CD8-positive, alpha-beta memory T cell (primary cell): Measurements from ENCODE around the gene PKN2. TPM values are rescaled to one million over a fixed set of nuclear protein-coding genes. Genes with fewer than 3 reads are reported as not detected.

Source experiments
- CTCF ChIA-PET: fragments of 350-600 bp; sonication (Branson Sonifier 250); formaldehyde crosslinking; loops from one replicate; lab custom pipeline; 2021; ENCODE audit warnings: antibody characterized with exemption; lab: Charles Lee
- POLR2A ChIA-PET: fragments of 350-600 bp; sonication (Branson Sonifier 250); formaldehyde crosslinking; loops from one replicate; lab custom pipeline; 2021; ENCODE audit warnings: antibody characterized with exemption; lab: Charles Lee
- DNase-seq, 5 donors: peaks; one replicate each; pipeline versions ENCODE4 v3.0.0 to v3.0.0-alpha.2; 2020 to 2022; ENCODE audit warnings: mixed read lengths in 1 of 5
- H3K27ac ChIP-seq: one replicate; pipeline ENCODE4 v1.7.0; 2013; ENCODE audit warnings: low read depth, mild to moderate bottlenecking, low read length, moderate library complexity
- H3K27me3 ChIP-seq: 2 replicates; pipeline ENCODE4 v1.7.0; 2013; ENCODE audit warnings: low read length, mild to moderate bottlenecking; ENCODE audit not compliant: insufficient read depth, poor library complexity, severe bottlenecking
- H3K36me3 ChIP-seq: 2 replicates; pipeline ENCODE4 v1.7.0; 2013; ENCODE audit warnings: mild to moderate bottlenecking, low read length, moderate library complexity; ENCODE audit not compliant: insufficient read depth
- H3K4me1 ChIP-seq: 2 replicates; pipeline ENCODE4 v1.7.0; 2013; ENCODE audit warnings: mild to moderate bottlenecking, low read length, moderate library complexity; ENCODE audit not compliant: insufficient read depth
- H3K4me3 ChIP-seq: 2 replicates; pipeline ENCODE4 v1.7.0; 2013; ENCODE audit warnings: mild to moderate bottlenecking, low read length
- H3K9me3 ChIP-seq: 2 replicates; pipeline ENCODE4 v1.7.0; 2013; ENCODE audit warnings: mild to moderate bottlenecking, low read length
- H3K27ac Mint-ChIP-seq, 8 donors: one replicate each; pipeline ENCODE4 v1.8.0; 2020 to 2021; ENCODE audit warnings: mixed read lengths in 8 of 8, mild to moderate bottlenecking in 6 of 8, inconsistent platforms in 3 of 8, moderate library complexity in 3 of 8
- H3K27me3 Mint-ChIP-seq, 2 donors: one replicate each; pipeline ENCODE4 v1.8.0; 2020 to 2021; ENCODE audit warnings: mixed read lengths in 2 of 2, mild to moderate bottlenecking in 1 of 2, moderate library complexity in 1 of 2
- H3K36me3 Mint-ChIP-seq, 3 donors: one replicate each; pipeline ENCODE4 v1.8.0; 2020 to 2021; ENCODE audit warnings: mixed read lengths in 3 of 3, inconsistent platforms in 1 of 3, mild to moderate bottlenecking in 1 of 3
- H3K4me1 Mint-ChIP-seq, 3 donors: one replicate each; pipeline ENCODE4 v1.8.0; 2020 to 2021; ENCODE audit warnings: mixed read lengths in 3 of 3, inconsistent platforms in 1 of 3, mild to moderate bottlenecking in 1 of 3
- H3K4me3 Mint-ChIP-seq, 7 donors: one replicate each; pipeline ENCODE4 v1.8.0; 2020 to 2021; ENCODE audit warnings: mixed read lengths in 7 of 7, mild to moderate bottlenecking in 6 of 7, moderate library complexity in 4 of 7, inconsistent platforms in 2 of 7
- H3K9me3 Mint-ChIP-seq, 5 donors: one replicate each; pipeline ENCODE4 v1.8.0; 2020 to 2022; ENCODE audit warnings: mixed read lengths in 5 of 5, mild to moderate bottlenecking in 3 of 5, moderate library complexity in 2 of 5, inconsistent platforms in 1 of 5
- polyA plus RNA-seq: library from polyadenylated mRNA; unstranded; fragments of 300-500 nt; fragmentation: Illumina TruSeq; gene quantifications from one replicate; pipeline ENCODE4 v1.2.3, GENCODE V29; 2021
- total RNA-seq, 2 experiments: library from RNA; stranded (reverse); gene quantifications; one replicate each; pipeline ENCODE4 v1.2.3, GENCODE V29; 2021

Gene PKN2
- total and polyA plus RNA-seq, 3 experiments from 2014 or later = 8.0 to 17.8 (median 14.8) TPM

GRCh38 chr1:88763649-88764406 is 79.8 kb downstream of the PKN2 start:
- H3K27me3 ChIP-seq = no peaks in the 10 kb centered on the region
- no peak for DNase-seq
- POLR2A ChIA-PET = no interaction called here
- H3K27me3 Mint-ChIP-seq = no peaks in the 10 kb centered on the region
- CTCF ChIA-PET = interaction anchor here (1.2 kb wide), 1 partner anchor 36 kb away, joined by 3 read pairs; no protein-coding TSS in a partner anchor
- no peak overlapping the region for H3K4me3 ChIP-seq
- H3K4me1 Mint-ChIP-seq = peaks cover 14 to 36% (median 14%) of the 10 kb centered on the region in 3 donors
- H3K27ac ChIP-seq = no peak overlapping the region
- no peaks in the 10 kb centered on the region for H3K4me1 ChIP-seq
- no peaks in the 10 kb centered on the region for H3K36me3 ChIP-seq
- peaks cover 0 to 52% (median 12%) of the 10 kb centered on the region in 3 donors for H3K36me3 Mint-ChIP-seq
- no peak overlapping the region for H3K4me3 Mint-ChIP-seq
- H3K27ac Mint-ChIP-seq = peak overlapping the region in 4 of 8 donors; percentile 1 to 26 (median 8)
- no peaks in the 10 kb centered on the region for H3K9me3 ChIP-seq
- H3K9me3 Mint-ChIP-seq = no peaks in the 10 kb centered on the region

DNA sequence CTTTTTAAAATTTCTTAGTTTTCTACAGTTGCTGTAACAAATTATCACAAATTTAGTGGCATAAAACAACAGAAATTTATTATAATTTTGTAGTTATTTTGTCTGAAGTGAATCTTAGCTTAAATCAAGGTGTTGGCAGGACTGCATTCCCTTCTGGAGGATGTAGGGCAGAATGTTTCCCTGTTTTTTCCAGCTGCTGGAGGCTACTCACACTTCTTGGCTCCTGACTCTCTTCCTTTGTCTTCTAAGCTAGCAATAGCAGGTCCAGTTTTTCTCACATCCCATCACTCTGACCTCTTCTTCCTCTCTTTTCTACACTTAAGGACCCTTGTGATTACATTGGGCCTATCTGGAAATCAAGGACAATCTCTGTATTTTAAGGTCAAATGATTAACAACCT is 84.1 kb downstream of the PKN2 start:
- H3K27ac ChIP-seq = no peak overlapping the region
- CTCF ChIA-PET = no interaction called here
- H3K36me3 ChIP-seq = peaks cover 8% of the 10 kb centered on the region
- POLR2A ChIA-PET = no interaction called here
- Mint-ChIP-seq H3K27me3 (no peaks in the 10 kb centered on the region), H3K9me3 (no peaks in the 10 kb centered on the region), H3K36me3 (peaks cover 4 to 58% (median 13%) of the 10 kb centered on the region in 3 donors), H3K4me1 (peaks cover 10 to 24% (median 14%) of the 10 kb centered on the region in 3 donors), H3K4me3 (no peak overlapping the region), H3K27ac (peak overlapping the region in 3 of 8 donors; percentile 26 to 68 (median 37))
- H3K27me3 ChIP-seq = no peaks in the 10 kb centered on the region
- DNase-seq = no peak
- no peaks in the 10 kb centered on the region for H3K4me1 ChIP-seq
- no peaks in the 10 kb centered on the region for H3K9me3 ChIP-seq
- H3K4me3 ChIP-seq = no peak overlapping the region

DNA sequence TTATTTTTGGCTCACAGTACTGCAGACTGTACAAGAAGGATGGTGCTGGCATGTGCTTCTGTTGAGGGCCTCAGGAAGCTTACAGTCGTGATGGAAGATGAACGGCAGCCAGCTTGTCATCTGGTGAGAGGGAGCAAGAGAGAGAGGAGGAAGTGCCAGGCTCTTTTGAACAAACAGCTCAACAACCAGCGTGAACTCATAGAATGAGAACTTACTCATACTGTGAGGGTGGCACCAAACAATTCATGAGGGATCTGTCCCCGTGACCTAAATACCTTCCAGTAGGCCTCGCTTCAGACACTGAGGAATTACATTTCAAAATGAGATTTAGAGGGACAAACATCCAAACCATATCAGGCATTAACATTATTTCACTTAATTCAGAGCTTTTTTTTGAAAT is 84.7 kb downstream of the PKN2 start:
- Histone ChIP-seq H3K4me1 (no peaks in the 10 kb centered on the region), H3K9me3 (no peaks in the 10 kb centered on the region), H3K27me3 (no peaks in the 10 kb centered on the region), H3K36me3 (peaks cover 10% of the 10 kb centered on the region), H3K4me3 (no peak overlapping the region), H3K27ac (no peak overlapping the region)
- no peaks in the 10 kb centered on the region for H3K27me3 Mint-ChIP-seq
- ChIA-PET CTCF (no interaction called here), POLR2A (no interaction called here)
- no peak for DNase-seq
- no peak overlapping the region for H3K4me3 Mint-ChIP-seq
- H3K36me3 Mint-ChIP-seq = peaks cover 4 to 61% (median 15%) of the 10 kb centered on the region in 3 donors
- no peaks in the 10 kb centered on the region for H3K9me3 Mint-ChIP-seq
- H3K27ac Mint-ChIP-seq = peak overlapping the region in 4 of 8 donors; percentile 36 to 68 (median 55)
- peaks cover 7 to 22% (median 9%) of the 10 kb centered on the region in 3 donors for H3K4me1 Mint-ChIP-seq

DNA sequence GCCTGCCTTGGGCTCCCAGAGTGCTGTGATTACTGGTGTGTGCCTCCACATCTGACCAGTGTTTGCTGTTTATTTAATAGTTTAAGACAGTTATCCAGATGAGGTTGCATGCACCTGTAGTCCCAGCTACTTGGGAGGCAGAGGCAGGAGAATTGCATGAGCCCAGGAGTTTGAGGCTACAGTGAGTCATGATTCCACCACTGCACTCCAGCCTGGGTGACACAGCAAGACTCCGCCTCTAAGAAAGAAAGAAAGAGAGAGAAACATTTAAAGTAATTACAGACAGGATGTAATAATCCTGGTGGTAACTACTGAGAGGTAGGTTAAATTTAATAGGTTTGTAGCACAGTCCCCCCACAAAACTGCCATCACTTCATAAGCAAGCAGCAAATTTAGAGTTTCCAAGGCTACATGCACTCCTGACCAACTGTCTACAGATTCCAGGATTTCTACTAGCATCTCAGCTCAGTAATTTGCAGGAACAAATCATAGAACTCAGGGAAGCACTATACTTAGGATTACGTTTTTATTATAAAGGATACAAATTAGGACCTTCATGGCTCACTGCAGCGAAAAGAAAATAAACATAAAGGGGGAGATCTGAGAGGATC is 89.6 kb downstream of the PKN2 start:
- Mint-ChIP-seq H3K36me3 (peaks cover 26 to 82% (median 32%) of the 10 kb centered on the region in 3 donors), H3K9me3 (peaks cover 0 to 2% (median 0%) of the 10 kb centered on the region in 5 donors), H3K4me3 (no peak overlapping the region), H3K4me1 (peaks cover 0 to 5% (median under 1%) of the 10 kb centered on the region in 3 donors), H3K27ac (peak overlapping the region in 2 of 8 donors; percentile 5 to 39), H3K27me3 (no peaks in the 10 kb centered on the region)
- H3K27ac ChIP-seq = no peak overlapping the region
- H3K4me3 ChIP-seq = no peak overlapping the region
- H3K4me1 ChIP-seq = no peaks in the 10 kb centered on the region
- DNase-seq = no peak
- POLR2A ChIA-PET = no interaction called here
- CTCF ChIA-PET = no interaction called here
- no peaks in the 10 kb centered on the region for H3K9me3 ChIP-seq
- H3K36me3 ChIP-seq = peaks cover 20% of the 10 kb centered on the region
- no peaks in the 10 kb centered on the region for H3K27me3 ChIP-seq

DNA sequence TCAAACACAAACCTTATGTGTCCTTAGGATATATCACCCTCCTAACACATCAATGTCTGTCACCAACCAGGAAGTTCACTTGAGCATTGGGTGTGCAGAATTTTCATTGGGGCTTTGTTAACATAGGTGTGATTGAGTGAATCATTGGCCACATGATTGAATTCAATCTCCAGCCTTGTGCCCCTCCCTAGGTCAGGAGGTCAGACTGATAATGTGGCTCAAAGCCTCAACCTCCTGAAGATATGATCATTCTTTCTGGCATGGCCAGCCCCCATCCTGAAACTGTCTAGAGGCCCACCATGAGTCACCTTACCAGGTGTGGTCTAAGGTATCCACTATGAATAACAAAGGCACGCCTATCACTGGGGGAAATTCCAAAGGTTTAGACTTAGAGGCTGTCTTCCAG is 90.1 kb downstream of the PKN2 start:
- H3K4me1 ChIP-seq = no peaks in the 10 kb centered on the region
- ChIA-PET CTCF (no interaction called here), POLR2A (no interaction called here)
- Mint-ChIP-seq H3K4me3 (no peak overlapping the region), H3K27me3 (no peaks in the 10 kb centered on the region), H3K27ac (peak overlapping the region in 1 of 8 donors; percentile 5), H3K4me1 (peaks cover 0 to 5% (median 0%) of the 10 kb centered on the region in 3 donors), H3K9me3 (peaks cover 0 to 2% (median 0%) of the 10 kb centered on the region in 5 donors), H3K36me3 (peaks cover 26 to 83% (median 30%) of the 10 kb centered on the region in 3 donors)
- peaks cover 20% of the 10 kb centered on the region for H3K36me3 ChIP-seq
- no peaks in the 10 kb centered on the region for H3K9me3 ChIP-seq
- no peak overlapping the region for H3K4me3 ChIP-seq
- no peak overlapping the region for H3K27ac ChIP-seq
- no peak for DNase-seq
- H3K27me3 ChIP-seq = no peaks in the 10 kb centered on the region

GRCh38 chr1:88777604-88778149 is 93.6 kb downstream of the PKN2 start:
- H3K9me3 Mint-ChIP-seq = peaks cover 0 to 2% (median 0%) of the 10 kb centered on the region in 5 donors
- H3K4me1 ChIP-seq = no peaks in the 10 kb centered on the region
- ChIA-PET POLR2A (no interaction called here), CTCF (no interaction called here)
- H3K36me3 Mint-ChIP-seq = peaks cover 23 to 83% (median 30%) of the 10 kb centered on the region in 3 donors
- peaks cover 0 to 8% (median 0%) of the 10 kb centered on the region in 3 donors for H3K4me1 Mint-ChIP-seq
- H3K4me3 Mint-ChIP-seq = no peak overlapping the region
- H3K36me3 ChIP-seq = peaks cover 12% of the 10 kb centered on the region
- no peaks in the 10 kb centered on the region for H3K27me3 Mint-ChIP-seq
- no peaks in the 10 kb centered on the region for H3K9me3 ChIP-seq
- H3K27me3 ChIP-seq = no peaks in the 10 kb centered on the region
- no peak overlapping the region for H3K27ac ChIP-seq
- H3K27ac Mint-ChIP-seq = no peak overlapping the region
- no peak overlapping the region for H3K4me3 ChIP-seq
- no peak for DNase-seq

DNA sequence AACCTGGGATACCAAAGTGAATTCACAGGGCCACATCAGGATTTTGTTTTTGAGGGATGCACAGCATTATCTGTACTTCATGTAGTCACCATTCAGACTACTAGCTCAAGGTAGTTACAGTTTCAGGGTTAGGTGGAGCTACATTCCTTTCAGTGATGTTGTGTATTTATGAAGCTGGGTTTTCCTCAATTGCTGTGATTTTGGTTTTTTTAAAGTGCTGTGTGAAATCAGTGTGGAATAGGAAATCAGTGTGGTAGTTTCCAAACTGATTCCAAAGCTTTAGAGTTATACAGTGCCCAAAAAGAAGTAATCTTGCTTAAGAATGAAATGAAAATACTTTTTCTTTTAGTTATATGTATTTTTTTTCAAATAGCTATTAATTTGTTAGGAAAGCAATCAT is 95.8 kb downstream of the PKN2 start:
- H3K4me3 Mint-ChIP-seq = no peak overlapping the region
- no peak for DNase-seq
- H3K27me3 Mint-ChIP-seq = no peaks in the 10 kb centered on the region
- POLR2A ChIA-PET = no interaction called here
- no peaks in the 10 kb centered on the region for H3K4me1 ChIP-seq
- peaks cover 0 to 3% (median 0%) of the 10 kb centered on the region in 3 donors for H3K4me1 Mint-ChIP-seq
- peaks cover 0 to 2% (median 0%) of the 10 kb centered on the region in 5 donors for H3K9me3 Mint-ChIP-seq
- H3K27ac Mint-ChIP-seq = no peak overlapping the region
- H3K36me3 ChIP-seq = peaks cover 4% of the 10 kb centered on the region
- peaks cover 23 to 74% (median 33%) of the 10 kb centered on the region in 3 donors for H3K36me3 Mint-ChIP-seq
- CTCF ChIA-PET = no interaction called here
- no peaks in the 10 kb centered on the region for H3K9me3 ChIP-seq
- no peak overlapping the region for H3K4me3 ChIP-seq
- no peak overlapping the region for H3K27ac ChIP-seq
- H3K27me3 ChIP-seq = no peaks in the 10 kb centered on the region

GRCh38 chr1:88780485-88780884 is 96.4 kb downstream of the PKN2 start:
- Mint-ChIP-seq H3K4me3 (no peak overlapping the region), H3K27me3 (no peaks in the 10 kb centered on the region), H3K27ac (no peak overlapping the region), H3K36me3 (peaks cover 22 to 75% (median 33%) of the 10 kb centered on the region in 3 donors), H3K4me1 (peaks cover 0 to 3% (median 0%) of the 10 kb centered on the region in 3 donors), H3K9me3 (peaks cover 0 to 2% (median 0%) of the 10 kb centered on the region in 5 donors)
- Histone ChIP-seq H3K27ac (no peak overlapping the region), H3K36me3 (peaks cover 10% of the 10 kb centered on the region), H3K4me3 (no peak overlapping the region), H3K4me1 (no peaks in the 10 kb centered on the region), H3K27me3 (no peaks in the 10 kb centered on the region), H3K9me3 (no peaks in the 10 kb centered on the region)
- ChIA-PET CTCF (no interaction called here), POLR2A (no interaction called here)
- no peak for DNase-seq
